Esophagus (tissue), 2 donors: ENCODE data around the gene FBXO10. TPM values are rescaled to one million over a fixed set of nuclear protein-coding genes. Genes with fewer than 3 reads are reported as not detected.

Experiments used
- H3K27ac ChIP-seq, 2 donors: one replicate each; pipeline ENCODE4 v1.5.1; 2013; ENCODE audit warnings: low read depth in 2 of 2, mild to moderate bottlenecking in 2 of 2, inconsistent platforms in 1 of 2, low read length in 1 of 2, moderate library complexity in 1 of 2
- H3K27me3 ChIP-seq, 2 donors: one replicate each; pipeline ENCODE4 v1.6.1; 2013; ENCODE audit warnings: low read length in 2 of 2, control low read depth in 1 of 2, mild to moderate bottlenecking in 1 of 2; ENCODE audit not compliant: insufficient read depth in 2 of 2, control insufficient read depth in 1 of 2
- H3K36me3 ChIP-seq, 2 donors: one replicate each; pipeline ENCODE4 v1.6.1; 2013; ENCODE audit warnings: low read length in 1 of 2; ENCODE audit not compliant: control insufficient read depth in 2 of 2, insufficient read depth in 2 of 2
- H3K4me1 ChIP-seq, 2 donors: one replicate each; pipeline ENCODE4 v1.6.1; 2013; ENCODE audit warnings: low read length in 1 of 2; ENCODE audit not compliant: control insufficient read depth in 2 of 2, insufficient read depth in 2 of 2
- H3K4me3 ChIP-seq, 2 donors: one replicate each; pipeline ENCODE4 v1.5.1; 2013; ENCODE audit warnings: low read length in 2 of 2, mild to moderate bottlenecking in 2 of 2, low read depth in 1 of 2, moderate library complexity in 1 of 2
- H3K9me3 ChIP-seq, 2 donors: one replicate each; pipeline ENCODE4 v1.6.1; 2013; ENCODE audit warnings: mild to moderate bottlenecking in 2 of 2, low read depth in 1 of 2, low read length in 1 of 2, moderate library complexity in 1 of 2; ENCODE audit not compliant: control insufficient read depth in 2 of 2, insufficient read depth in 1 of 2
- WGBS, 2 donors: extraction: QIAGEN DNeasy Blood & Tissue Kit; methylation state at CpG; one replicate each; pipeline ENCODE4 v1.1.7; 2013; 5-methylcytosine and 5-hydroxymethylcytosine counted together
- polyA plus RNA-seq, 2 donors: library from polyadenylated mRNA; stranded (reverse); fragments of 200-250 nt; gene quantifications; one replicate each; pipeline ENCODE4 v1.2.3, GENCODE V29; 2013
- donor health status: healthy with polysubstance abuse.
- donor health status: Bipolar disorder and iron deficiency.

The FBXO10 gene
- polyA plus RNA-seq, 2 donors = 2.1 to 3.0 TPM

DNA sequence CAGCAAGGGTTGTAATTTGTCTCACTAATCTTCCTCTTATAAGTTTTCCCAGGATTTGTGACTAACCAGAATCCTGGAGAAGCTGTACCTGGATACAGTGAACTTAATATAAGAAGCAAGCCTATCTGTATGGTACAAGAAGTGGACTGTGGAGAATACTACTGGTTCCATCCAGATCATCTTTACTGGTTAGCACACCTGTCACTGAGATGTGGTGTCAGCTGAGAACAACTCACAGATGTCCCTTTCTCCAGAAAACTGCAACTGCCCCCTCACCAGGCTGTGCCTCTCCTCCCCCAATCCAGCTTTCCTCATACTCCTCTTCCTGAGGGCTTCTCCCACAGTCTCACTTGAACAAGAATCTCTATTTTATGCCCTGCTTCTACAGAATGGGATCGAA is 4.9 kb downstream of the FBXO10 start:
- Histone ChIP-seq H3K27ac (no peak overlapping the region), H3K4me3 (no peak overlapping the region), H3K27me3 (no peaks in the 10 kb centered on the region), H3K36me3 (no peaks in the 10 kb centered on the region), H3K4me1 (no peaks in the 10 kb centered on the region), H3K9me3 (no peaks in the 10 kb centered on the region)
- WGBS, 2 donors = 93 to 100% methylated on average over 1 of the region's 1 CpG

DNA sequence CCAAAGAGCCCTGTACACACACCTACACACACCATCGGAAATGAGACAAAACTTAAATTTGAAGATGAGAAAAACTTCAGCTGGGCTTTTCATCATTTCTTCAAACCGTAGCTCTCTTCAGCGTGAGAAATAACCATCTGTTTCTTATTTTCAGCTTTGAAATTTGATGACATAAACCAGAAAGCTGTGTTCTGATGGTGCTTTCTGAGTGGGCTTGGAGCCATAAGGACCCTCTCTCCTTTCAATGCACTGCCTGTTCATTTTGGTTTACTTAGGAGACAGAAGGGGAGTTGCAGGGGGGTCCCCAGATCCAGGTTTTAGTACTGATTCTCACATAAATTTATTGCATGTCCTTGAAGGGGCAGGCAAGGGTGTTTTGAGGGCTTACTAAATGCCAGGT is 9.5 kb downstream of the FBXO10 start:
- Histone ChIP-seq H3K4me1 (no peaks in the 10 kb centered on the region), H3K27me3 (no peaks in the 10 kb centered on the region), H3K4me3 (no peak overlapping the region), H3K27ac (no peak overlapping the region), H3K36me3 (no peaks in the 10 kb centered on the region), H3K9me3 (no peaks in the 10 kb centered on the region)
- WGBS, 2 donors = 75 to 86% methylated on average over 3 of the region's 3 CpGs

DNA sequence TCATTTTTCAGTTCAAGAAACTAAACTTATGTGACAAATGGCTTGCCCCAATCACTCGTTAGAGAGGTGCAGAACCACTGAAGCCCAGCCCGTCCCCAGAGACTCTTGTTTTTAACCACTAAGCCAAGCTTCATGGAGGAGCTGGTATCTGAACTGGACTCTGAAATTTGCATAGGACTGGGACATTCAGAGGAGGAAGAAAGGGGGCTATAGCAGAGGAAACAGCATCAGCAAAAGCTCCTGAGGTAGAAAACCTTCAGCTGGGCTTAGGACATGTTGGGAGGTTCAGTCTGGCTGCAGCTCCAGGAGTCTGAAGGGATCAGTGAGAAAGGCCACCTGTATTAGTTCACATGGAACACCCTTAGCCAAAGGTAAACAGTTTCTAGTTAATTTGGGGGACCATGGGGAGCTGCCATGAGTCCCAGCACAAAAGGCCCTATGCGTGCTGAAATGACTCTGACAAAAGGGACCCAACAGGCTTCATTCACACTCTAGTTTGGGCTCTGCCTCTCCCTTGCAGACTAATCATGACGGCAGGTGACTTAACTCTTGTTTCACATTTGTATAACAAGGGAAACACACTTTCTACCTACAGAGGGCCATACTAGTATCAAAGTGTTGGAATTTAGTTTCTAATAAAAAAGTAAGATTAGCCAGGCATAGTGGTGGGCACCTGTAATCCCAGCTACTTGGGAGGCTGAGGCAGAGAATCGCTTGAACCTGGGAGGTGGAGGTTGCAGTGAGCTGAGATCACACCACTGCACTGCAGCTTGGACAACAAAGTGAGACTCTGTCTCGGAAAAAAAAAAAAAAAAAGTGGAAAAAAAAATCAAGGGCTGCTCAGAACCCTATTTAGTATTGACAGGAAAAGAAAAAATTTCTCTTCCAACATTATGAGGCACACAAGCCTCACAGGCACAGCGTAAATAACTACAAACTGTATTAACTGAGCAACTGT is 10.2 kb downstream of the FBXO10 start:
- H3K27ac ChIP-seq = no peak overlapping the region
- WGBS, 2 donors = 74 to 91% methylated on average over 7 of the region's 7 CpGs
- no peaks in the 10 kb centered on the region for H3K9me3 ChIP-seq
- H3K36me3 ChIP-seq = no peaks in the 10 kb centered on the region
- H3K4me1 ChIP-seq = no peaks in the 10 kb centered on the region
- no peak overlapping the region for H3K4me3 ChIP-seq
- H3K27me3 ChIP-seq = no peaks in the 10 kb centered on the region

DNA sequence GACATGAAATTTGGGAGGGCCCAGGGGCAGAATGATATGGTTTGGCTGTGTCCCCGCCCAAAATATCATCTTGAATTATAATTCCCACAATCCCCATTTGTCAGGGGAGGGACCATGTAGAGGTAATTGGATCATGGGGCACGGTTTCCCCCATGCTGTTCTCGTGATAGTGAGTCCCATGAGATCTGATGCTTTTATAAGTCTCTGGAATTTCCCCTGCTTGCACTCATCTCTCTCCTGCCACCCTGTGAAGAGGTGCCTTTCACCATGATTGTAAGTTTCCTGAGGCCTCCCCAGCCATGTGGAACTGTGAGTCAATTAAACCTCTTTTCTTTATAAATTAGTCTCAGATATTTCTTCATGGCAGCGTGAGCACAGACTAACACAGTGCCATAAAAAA is 11.3 kb downstream of the FBXO10 start:
- no peaks in the 10 kb centered on the region for H3K27me3 ChIP-seq
- H3K4me1 ChIP-seq = no peaks in the 10 kb centered on the region
- H3K4me3 ChIP-seq = no peak overlapping the region
- WGBS, 2 donors = 90% methylated on average over 4 of the region's 4 CpGs
- H3K27ac ChIP-seq = no peak overlapping the region
- H3K9me3 ChIP-seq = no peaks in the 10 kb centered on the region
- H3K36me3 ChIP-seq = no peaks in the 10 kb centered on the region

DNA sequence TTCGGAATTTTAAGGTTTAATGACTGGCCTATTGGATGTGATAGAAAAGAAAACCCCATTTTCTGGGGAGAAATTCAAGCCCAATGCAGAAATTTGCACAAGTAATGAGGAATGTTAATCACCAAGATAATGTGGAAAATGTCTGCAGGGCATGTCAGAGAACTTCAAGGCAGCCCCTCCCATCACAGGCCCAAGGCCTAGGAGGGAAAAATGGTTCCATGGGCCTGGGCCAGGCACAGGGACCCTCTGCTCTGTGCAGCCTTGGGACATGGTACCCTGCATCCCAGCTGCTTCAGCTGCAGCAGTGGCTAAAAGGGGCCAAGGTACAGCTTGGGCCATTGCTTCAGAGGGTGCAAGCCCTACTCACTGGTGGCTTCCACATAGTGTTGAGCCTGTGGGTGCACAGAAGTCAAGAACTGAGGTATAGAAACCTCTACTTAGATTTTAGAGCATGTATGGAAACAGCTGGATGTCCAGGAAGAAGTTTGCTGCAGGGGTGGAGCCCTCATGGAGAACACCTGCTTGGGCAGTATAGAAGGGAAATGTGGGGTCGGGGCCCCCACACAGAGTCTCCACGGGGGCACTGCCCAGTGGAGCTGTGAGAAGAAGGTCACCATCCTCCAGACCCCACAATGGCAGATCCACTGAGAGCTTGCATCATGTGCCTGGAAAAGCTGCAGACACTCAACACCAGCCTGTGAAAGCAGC is 12.2 kb downstream of the FBXO10 start:
- Histone ChIP-seq H3K4me1 (no peaks in the 10 kb centered on the region), H3K27ac (no peak overlapping the region), H3K4me3 (no peak overlapping the region), H3K36me3 (no peaks in the 10 kb centered on the region), H3K27me3 (no peaks in the 10 kb centered on the region), H3K9me3 (no peaks in the 10 kb centered on the region)
- WGBS, 2 donors = 63 to 66% methylated on average over 3 of the region's 3 CpGs

DNA sequence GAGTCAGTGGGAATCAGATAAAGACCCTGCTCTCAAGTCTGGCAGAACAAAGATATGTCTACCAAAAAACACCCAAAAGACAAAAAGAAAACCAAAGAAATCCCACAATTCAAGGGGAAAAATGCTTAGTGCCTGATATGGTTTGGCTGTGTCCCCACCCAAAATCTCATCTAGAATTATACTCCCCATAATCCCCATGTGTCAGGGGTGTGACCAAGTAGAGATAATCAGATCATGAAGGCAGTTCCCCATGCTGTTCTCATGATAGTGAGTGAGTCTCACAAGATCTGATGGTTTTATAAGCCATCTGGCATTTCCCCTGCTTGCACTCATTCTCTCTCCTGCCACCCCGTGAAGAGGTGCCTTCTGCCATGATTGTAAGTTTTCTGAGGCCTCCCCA is 13.4 kb downstream of the FBXO10 start:
- Histone ChIP-seq H3K36me3 (no peaks in the 10 kb centered on the region), H3K9me3 (no peaks in the 10 kb centered on the region), H3K4me1 (no peaks in the 10 kb centered on the region), H3K27ac (no peak overlapping the region), H3K27me3 (no peaks in the 10 kb centered on the region), H3K4me3 (no peak overlapping the region)
- 86 to 96% methylated on average over 1 of the region's 1 CpG for WGBS, 2 donors

DNA sequence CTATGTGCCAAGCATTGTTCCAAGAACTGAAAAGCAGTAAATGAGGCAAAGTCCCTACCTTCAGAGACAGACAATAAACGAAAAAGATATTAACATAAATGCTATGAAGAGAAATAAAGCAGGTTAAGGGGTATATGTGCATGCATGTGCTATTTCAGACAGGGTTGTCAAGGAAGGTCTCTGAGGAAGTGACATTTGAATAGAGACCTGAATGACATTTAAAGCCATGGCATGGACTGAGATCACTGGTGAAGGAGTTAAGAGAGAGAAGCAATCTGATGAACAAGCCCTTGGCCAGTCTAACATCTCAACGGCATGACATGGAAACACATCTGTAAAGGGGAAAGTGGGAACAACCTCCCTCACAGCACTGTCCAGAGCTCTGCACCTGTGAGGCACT is 14.5 kb downstream of the FBXO10 start:
- no peak overlapping the region for H3K27ac ChIP-seq
- no peaks in the 10 kb centered on the region for H3K4me1 ChIP-seq
- no peaks in the 10 kb centered on the region for H3K36me3 ChIP-seq
- H3K27me3 ChIP-seq = no peaks in the 10 kb centered on the region
- no peaks in the 10 kb centered on the region for H3K9me3 ChIP-seq
- no peak overlapping the region for H3K4me3 ChIP-seq
- WGBS, 2 donors = 52 to 86% methylated on average over 2 of the region's 2 CpGs

DNA sequence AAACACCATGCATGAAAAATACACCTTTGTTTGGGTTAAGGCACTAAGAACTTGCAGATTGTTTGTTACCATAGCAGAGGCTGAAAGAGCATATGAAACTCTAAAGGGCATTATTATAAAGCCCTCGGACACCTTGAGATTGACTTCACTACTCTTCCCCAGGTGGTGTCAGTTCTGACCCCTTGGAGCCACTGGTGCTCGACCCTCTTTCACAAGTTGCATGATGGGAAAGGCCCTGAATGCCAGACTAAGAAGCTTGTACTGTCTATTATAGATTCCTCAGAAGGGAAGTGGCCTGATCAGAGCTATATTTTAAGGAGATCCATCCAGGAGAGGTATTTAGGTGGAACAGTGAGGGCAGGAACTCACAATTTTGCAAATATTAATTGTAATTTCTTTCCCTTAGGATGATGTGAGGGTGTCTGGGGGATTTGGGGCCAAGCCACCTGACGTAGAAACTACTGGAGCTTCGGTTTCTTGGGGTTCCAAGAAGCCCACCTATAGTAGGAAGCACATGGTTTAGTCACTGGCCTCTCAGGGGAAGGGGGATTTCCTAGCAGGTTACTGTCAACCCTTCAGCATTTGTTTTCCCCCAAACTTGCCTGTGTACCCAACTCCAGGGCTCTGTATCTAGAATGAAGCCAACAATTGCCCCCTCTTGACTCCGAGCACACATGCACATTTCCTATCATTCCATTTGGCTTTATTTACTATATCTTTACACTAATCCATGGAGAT is 16.2 kb downstream of the FBXO10 start:
- Histone ChIP-seq H3K27ac (no peak overlapping the region), H3K9me3 (no peaks in the 10 kb centered on the region), H3K4me1 (no peaks in the 10 kb centered on the region), H3K27me3 (no peaks in the 10 kb centered on the region), H3K4me3 (no peak overlapping the region), H3K36me3 (no peaks in the 10 kb centered on the region)
- WGBS, 2 donors = 93 to 94% methylated on average over 5 of the region's 5 CpGs

DNA sequence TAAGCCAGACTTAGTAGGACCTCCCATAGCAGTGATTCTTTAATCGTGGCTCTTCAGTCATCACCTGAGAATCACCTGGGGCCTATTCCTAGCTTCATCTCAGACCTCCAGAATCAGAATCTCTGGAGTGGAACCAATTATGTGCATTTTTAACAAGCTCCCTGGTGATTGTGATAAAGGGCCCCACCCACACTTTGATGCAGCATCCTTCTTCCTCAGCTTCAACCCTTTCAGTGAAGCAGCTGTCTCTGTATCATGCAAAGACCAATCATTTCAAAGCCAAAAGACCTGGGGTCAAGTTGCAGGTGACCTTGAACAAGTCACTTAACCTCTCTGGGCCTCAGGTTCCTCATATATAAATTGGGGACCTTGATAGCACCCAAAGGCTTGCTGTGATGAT is 17.1 kb downstream of the FBXO10 start:
- Histone ChIP-seq H3K4me3 (no peak overlapping the region), H3K27ac (no peak overlapping the region), H3K4me1 (no peaks in the 10 kb centered on the region), H3K27me3 (no peaks in the 10 kb centered on the region), H3K9me3 (no peaks in the 10 kb centered on the region), H3K36me3 (no peaks in the 10 kb centered on the region)
- 85 to 100% methylated on average over 1 of the region's 1 CpG for WGBS, 2 donors
